H1 (cell line): Measurements from ENCODE around the gene EIF3B. TPM values are rescaled to one million over a fixed set of nuclear protein-coding genes. Genes with fewer than 3 reads are reported as not detected.

ENCODE experiments used
- BCL11A ChIP-seq, 2 experiments: IDR thresholded peaks; one replicate each; pipeline ENCODE4 v1.6.1; 2011; ENCODE audit warnings: low read depth in 2 of 2, low read length in 2 of 2, mild to moderate bottlenecking in 2 of 2
- CEBPB ChIP-seq: IDR thresholded peaks from 2 replicates; pipeline ENCODE4 v1.6.1; 2012; ENCODE audit warnings: low read depth, low read length
- CREB1 ChIP-seq: IDR thresholded peaks from 2 replicates; pipeline ENCODE4 v1.6.1; 2012; ENCODE audit warnings: inconsistent platforms
- RNF2 ChIP-seq: fragments of 200-900, 300-1000 bp; sonication (generic); IDR thresholded peaks from 2 replicates; pipeline ENCODE4 v1.7.1; 2016; ENCODE audit warnings: borderline replicate concordance, low read depth, mild to moderate bottlenecking, antibody characterized with exemption, low read length; ENCODE audit not compliant: poor library complexity, severe bottlenecking; ENCODE audit errors: missing control alignments
- polyA plus RNA-seq, 7 experiments: library from polyadenylated mRNA; depleted of rRNA in 3 of 7; stranded (reverse) in 5 of 7; unstranded in 2 of 7; fragments of >200 nt in 5 of 7; fragments of 200-250 nt in 2 of 7; gene quantifications; 1 replicate in 5 of 7; 2 replicates in 1 of 7; 4 replicates in 1 of 7; pipeline versions ENCODE4 v1.2.1 to v1.2.3, GENCODE V29; 2011 to 2013; ENCODE audit warnings: missing spikeins in 2 of 7, mixed read lengths in 2 of 7
- total RNA-seq: library from RNA; stranded (reverse); fragmentation: NEBNext Ultra II Directional; extraction: Animal tissue kit (Norgen Biotek cat#: 25700); gene quantifications from 2 replicates; pipeline ENCODE4 v1.2.1, GENCODE V29; 2021

Gene EIF3B
- total and polyA plus RNA-seq, 2 of the 8 experiments (the other 6 are each of a cell fraction or from before 2014, with no cell fraction given): 167 to 316 TPM

DNA sequence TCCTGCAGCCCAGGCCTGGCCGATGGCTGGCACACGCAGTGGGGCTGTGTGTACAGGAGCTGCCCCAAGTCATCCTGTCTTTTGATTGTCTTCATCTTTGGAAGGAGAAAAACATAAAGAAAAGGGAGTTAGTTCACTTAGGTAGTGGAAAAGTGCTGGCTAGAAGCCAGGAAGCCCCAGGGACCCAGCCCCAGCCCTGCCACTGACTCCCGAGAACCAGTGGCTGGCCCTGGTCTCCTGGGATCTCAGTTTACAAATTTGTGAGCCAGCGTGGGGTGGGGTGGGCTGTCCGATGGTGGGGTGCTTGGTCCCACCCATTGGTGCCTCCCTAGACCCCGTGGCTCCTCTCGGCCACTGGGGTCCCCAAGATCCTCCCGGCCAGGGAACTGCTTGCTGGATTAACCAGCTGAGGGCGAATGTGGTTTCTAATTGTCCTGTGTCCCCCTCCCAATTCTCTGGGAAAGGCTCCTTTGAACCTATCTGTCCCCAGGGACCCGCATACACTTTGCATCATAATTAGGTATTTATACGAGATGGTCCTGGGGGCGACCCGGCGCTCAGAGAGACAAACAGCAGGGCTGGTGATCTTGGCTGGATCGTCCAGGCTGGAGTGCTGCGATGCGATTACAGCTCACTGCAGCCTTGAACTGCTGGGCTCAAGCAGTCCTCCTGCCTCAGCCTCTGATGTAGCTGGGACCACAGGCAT, 32.5 kb downstream of the EIF3B start (continued):
- no peak for TF ChIP-seq BCL11A (IDR thresholded peaks at IDR 0.05; ENCODE audit: low read depth in 2 of 2, low read length in 2 of 2)
- no peak for TF ChIP-seq CREB1
- no peak for TF ChIP-seq CEBPB
- TF ChIP-seq RNF2: no peak
